Left ventricle myocardium inferior (tissue), 1 donor: ENCODE measurements around the gene DRC7. TPM values are rescaled to one million over a fixed set of nuclear protein-coding genes. Genes with fewer than 3 reads are reported as not detected.

Experiments
- DNase-seq: peaks from one replicate; pipeline ENCODE4 v3.0.0-alpha.2; 2020
- H3K27ac ChIP-seq: fragments of 200-600 bp; replicated peaks from 2 replicates; pipeline ENCODE4 v1.8.0; 2021
- H3K27me3 ChIP-seq: fragments of 200-600 bp; 2 replicates; pipeline ENCODE4 v1.8.0; 2021; ENCODE audit warnings: low read depth
- H3K36me3 ChIP-seq: fragments of 200-600 bp; 2 replicates; pipeline ENCODE4 v1.8.0; 2021
- H3K4me1 ChIP-seq: fragments of 200-600 bp; 2 replicates; pipeline ENCODE4 v1.8.0; 2021
- H3K4me3 ChIP-seq: fragments of 200-600 bp; 2 replicates; pipeline ENCODE4 v1.8.0; 2021; ENCODE audit warnings: mild to moderate bottlenecking, moderate library complexity
- H3K9me3 ChIP-seq: fragments of 200-600 bp; replicated peaks from 2 replicates; pipeline ENCODE4 v1.8.0; 2021
- CTCF ChIP-seq: fragments of 200-600 bp; IDR thresholded peaks from 2 replicates; pipeline ENCODE4 v1.8.0; 2021; ENCODE audit warnings: antibody characterized with exemption, mild to moderate bottlenecking, borderline replicate concordance
- intact Hi-C: fragments of 100-400 bp; cut with micrococcal nuclease; formaldehyde crosslinking; loops from one replicate; pipeline ENCODE4 v1.11.0; 2022
- total RNA-seq: library from RNA; stranded (reverse); fragmentation: NEBNext Ultra II Directional; extraction: Animal tissue kit (Norgen Biotek cat#: 25700); gene quantifications from one replicate; pipeline ENCODE4 v1.2.1, GENCODE V29; 2021
- donor health status: DM: no; HTN: yes; CAD: no; lungs with severe emphysema.

DRC7 gene
- total RNA-seq, 1 donor from 2014 or later = not detected

GRCh38 chr16:57661936-57662906 is 32.4 kb upstream of the DRC7 start:
- Histone ChIP-seq H3K27ac (no peak overlapping the region), H3K27me3 (no peaks in the 10 kb centered on the region), H3K36me3 (peaks cover 22% of the 10 kb centered on the region), H3K9me3 (no peaks in the 10 kb centered on the region), H3K4me3 (no peak overlapping the region), H3K4me1 (no peaks in the 10 kb centered on the region)
- DNase-seq = no peak
- intact Hi-C loops = no loop called here
- TF ChIP-seq CTCF = no peak

- intact Hi-C loops = no loop called here
- Histone ChIP-seq H3K36me3 (peaks cover 16% of the 10 kb centered on the region), H3K27me3 (peaks cover 6% of the 10 kb centered on the region), H3K9me3 (no peaks in the 10 kb centered on the region), H3K4me3 (no peak overlapping the region), H3K4me1 (no peaks in the 10 kb centered on the region), H3K27ac (no peak overlapping the region)
- no peak for DNase-seq
- TF ChIP-seq CTCF = no peak
Observed at GRCh38 chr16:57663436-57663835, 31.2 kb upstream of the DRC7 start.

GRCh38 chr16:57663917-57664661 is 30.5 kb upstream of the DRC7 start:
- peaks cover 15% of the 10 kb centered on the region for H3K36me3 ChIP-seq
- H3K27ac ChIP-seq = no peak overlapping the region

GRCh38 chr16:57664662-57665025 is 30.0 kb upstream of the DRC7 start:
- intact Hi-C loops = no loop called here
- TF ChIP-seq CTCF = no peak

More at GRCh38 chr16:57663917-57664661, 30.5 kb upstream of the DRC7 start:
- Histone ChIP-seq H3K4me3 (no peak overlapping the region), H3K9me3 (no peaks in the 10 kb centered on the region), H3K4me1 (no peaks in the 10 kb centered on the region), H3K27me3 (peaks cover 13% of the 10 kb centered on the region)
- intact Hi-C loops = no loop called here
- no peak for TF ChIP-seq CTCF
- DNase-seq = no peak

DNA sequence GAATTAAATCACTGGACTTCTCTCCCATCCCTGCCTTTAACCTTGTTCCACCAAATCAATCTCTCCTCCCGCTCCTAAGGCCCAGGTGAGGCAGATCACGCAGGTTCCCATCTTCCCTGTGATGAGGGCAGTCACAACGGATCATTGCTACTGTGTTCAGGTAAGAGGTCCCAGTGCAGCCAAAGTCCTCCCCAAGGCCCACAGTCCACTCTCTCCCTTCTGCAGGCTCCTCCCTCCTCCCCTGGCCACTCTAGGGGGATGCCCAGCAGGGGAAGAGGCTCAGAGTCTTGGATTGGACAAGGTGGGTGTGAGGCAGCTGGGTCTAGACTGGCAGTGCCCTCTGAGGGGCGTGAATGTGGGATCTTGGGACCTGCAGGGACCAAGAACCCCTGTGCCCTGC is 29.1 kb upstream of the DRC7 start:
- H3K27ac ChIP-seq = no peak overlapping the region
- H3K9me3 ChIP-seq = no peaks in the 10 kb centered on the region
- no peak for TF ChIP-seq CTCF
- peaks cover 13% of the 10 kb centered on the region for H3K27me3 ChIP-seq
- no peak overlapping the region for H3K4me3 ChIP-seq
- peaks cover 13% of the 10 kb centered on the region for H3K36me3 ChIP-seq
- no peak for DNase-seq
- intact Hi-C loops = no loop called here
- H3K4me1 ChIP-seq = no peaks in the 10 kb centered on the region

More at GRCh38 chr16:57664662-57665025, 30.0 kb upstream of the DRC7 start:
- no peaks in the 10 kb centered on the region for H3K9me3 ChIP-seq
- no peak overlapping the region for H3K27ac ChIP-seq
- H3K4me3 ChIP-seq = no peak overlapping the region
- H3K27me3 ChIP-seq = peaks cover 13% of the 10 kb centered on the region
- DNase-seq = no peak
- H3K36me3 ChIP-seq = peaks cover 15% of the 10 kb centered on the region
- no peaks in the 10 kb centered on the region for H3K4me1 ChIP-seq
